HG02938 (cell line): ENCODE results near the gene BACH1.
A peak's percentile ranks its signal among the peaks of the same experiment; 100 is the strongest.
"Not testable (repeated sequence)": the region's sequence is repeated elsewhere in the genome, so short reads cannot be mapped to it uniquely, and the experiment has no call there.

ENCODE experiments used
- ATAC-seq: cut with Tn5 transposase; IDR thresholded peaks from one replicate; pipeline ENCODE4 v1.9.1; 2021; ENCODE audit warnings: mild to moderate bottlenecking, moderate library complexity; ENCODE audit not compliant: unreplicated experiment

Gene BACH1

GRCh38 chr21:29343519-29343918, 44.8 kb downstream of the BACH1 start:
- ATAC-seq, result no peak

GRCh38 chr21:29346281-29346680, 47.6 kb downstream of the BACH1 start:
- no peak for ATAC-seq

- no peak for ATAC-seq
Measured at GRCh38 chr21:29346771-29347170, 48.0 kb downstream of the BACH1 start.

- no peak for ATAC-seq
Measured at GRCh38 chr21:29347274-29347681, 48.6 kb downstream of the BACH1 start.

GRCh38 chr21:29349702-29350101, 51.0 kb downstream of the BACH1 start:
- no peak for ATAC-seq

GRCh38 chr21:29350246-29350779, 51.6 kb downstream of the BACH1 start:
- no peak for ATAC-seq

GRCh38 chr21:29351691-29352090, 53.0 kb downstream of the BACH1 start:
- no peak for ATAC-seq

GRCh38 chr21:29355043-29355710, 56.5 kb downstream of the BACH1 start:
- ATAC-seq, result not testable (repeated sequence)

GRCh38 chr21:29356291-29356690, 57.6 kb downstream of the BACH1 start:
- not testable (repeated sequence) for ATAC-seq

GRCh38 chr21:29356810-29357209, 58.1 kb downstream of the BACH1 start:
- ATAC-seq, result not testable (repeated sequence)

GRCh38 chr21:29359718-29360117, 61.0 kb downstream of the BACH1 start:
- no peak for ATAC-seq

- no peak for ATAC-seq
Measured at GRCh38 chr21:29360799-29361765, 62.4 kb downstream of the BACH1 start.

- ATAC-seq, result no peak
Measured at GRCh38 chr21:29362758-29363157, 64.0 kb downstream of the BACH1 start.

- no peak for ATAC-seq
Measured at GRCh38 chr21:29365661-29366265, 67.0 kb downstream of the BACH1 start.

GRCh38 chr21:29366532-29366931, 67.8 kb downstream of the BACH1 start:
- no peak for ATAC-seq

- ATAC-seq, result no peak
Measured at GRCh38 chr21:29367335-29367734, 68.6 kb downstream of the BACH1 start.

- ATAC-seq, result no peak
Measured at GRCh38 chr21:29368906-29369305, 70.2 kb downstream of the BACH1 start.

- ATAC-seq, result no peak
Measured at GRCh38 chr21:29371464-29371863, 72.7 kb downstream of the BACH1 start.

GRCh38 chr21:29372063-29372802, 73.5 kb downstream of the BACH1 start:
- ATAC-seq, result peak; percentile 78

- ATAC-seq, result no peak
Measured at GRCh38 chr21:29374481-29374880, 75.8 kb downstream of the BACH1 start.

GRCh38 chr21:29376556-29376955, 77.8 kb downstream of the BACH1 start:
- ATAC-seq, result peak; percentile 63
